A549 (cell line): ENCODE data around the gene BRSK2. TPM values are rescaled to one million over a fixed set of nuclear protein-coding genes. Genes with fewer than 3 reads are reported as not detected.
A peak's percentile ranks its signal among the peaks of the same experiment; 100 is the strongest.

Experiments used
- ATAC-seq, 2 experiments: fragments of 200-7000 bp in 1 of 2; fragments of >200 bp in 1 of 2; cut with Nextera tagmentation in 1 of 2; cut with Tn5 transposase in 1 of 2; 3 replicates each; pipeline versions ENCODE4 v1.8.0 to v1.9.1; 2018 to 2020; ENCODE audit warnings: mild to moderate bottlenecking in 1 of 2, moderate library complexity in 1 of 2
- CTCF ChIA-PET: fragments of 300-600 bp; sonication (Branson Sonifier 250); formaldehyde crosslinking; extraction: SDS; loops from one replicate; lab custom pipeline; 2021; ENCODE audit warnings: antibody characterized with exemption, inconsistent platforms; lab: Yijun Ruan, JAX
- POLR2A ChIA-PET: fragments of 350-600 bp; formaldehyde crosslinking; extraction: SDS; loops from one replicate; lab custom pipeline; 2021; ENCODE audit warnings: antibody characterized with exemption, inconsistent platforms; lab: Yijun Ruan, JAX
- DNase-seq, 2 experiments: peaks; one replicate each; pipeline versions ENCODE4 v3.0.0 to v3.0.0-alpha.2; 2011 to 2016; ENCODE audit warnings: low read depth in 1 of 2, low spot score in 1 of 2
- FAIRE-seq: peaks from 2 replicates; lab custom pipeline; 2011; peaks lifted over from hg19 to GRCh38; lab: Jason Lieb, UNC
- H3K27ac ChIP-seq, 2 experiments: fragments of >200 bp; sonication (Bioruptor Twin); formaldehyde crosslinking; 3 replicates each; pipeline ENCODE4 v1.5.1; 2016 to 2017
- H3K4me1 ChIP-seq: fragments of >200 bp; sonication (Bioruptor Twin); formaldehyde crosslinking; 3 replicates; pipeline ENCODE4 v1.6.1; 2016
- H3K4me2 ChIP-seq: fragments of >200 bp; sonication (Bioruptor Twin); formaldehyde crosslinking; 3 replicates; pipeline ENCODE4 v1.6.1; 2016
- H3K4me3 ChIP-seq: fragments of >200 bp; sonication (Bioruptor Twin); formaldehyde crosslinking; 3 replicates; pipeline ENCODE4 v1.5.1; 2016
- H3K9me3 ChIP-seq: fragments of >200 bp; sonication (Bioruptor Twin); formaldehyde crosslinking; 3 replicates; pipeline ENCODE4 v1.6.1; 2016
- CEBPB ChIP-seq, 2 experiments: fragments of >200 bp in 1 of 2; sonication (Bioruptor Twin) in 1 of 2; formaldehyde crosslinking in 1 of 2; IDR thresholded peaks; 2 replicates each; pipeline ENCODE4 v1.6.1; 2012 to 2016
- CHD4 ChIP-seq: fragments of 200-600 bp; sonication (generic); IDR thresholded peaks from 2 replicates; pipeline ENCODE4 v1.6.1; 2016; ENCODE audit warnings: antibody characterized with exemption, mild to moderate bottlenecking, borderline replicate concordance
- GATA3 ChIP-seq: IDR thresholded peaks from 2 replicates; pipeline ENCODE4 v1.6.1; 2012; ENCODE audit warnings: borderline replicate concordance
- HOXA7 ChIP-seq: fragments of 250-450 bp; sonication (Bioruptor Pico); IDR thresholded peaks from 2 replicates; pipeline ENCODE4 v1.5.0; 2020; ENCODE audit warnings: mild to moderate bottlenecking, moderate library complexity
- KDM1A ChIP-seq: fragments of 200-600 bp; sonication (generic); IDR thresholded peaks from 2 replicates; pipeline ENCODE4 v1.6.1; 2016; ENCODE audit warnings: low read depth, mild to moderate bottlenecking
- KDM5A ChIP-seq: fragments of 200-600 bp; sonication (generic); IDR thresholded peaks from 2 replicates; pipeline ENCODE4 v1.6.1; 2016; ENCODE audit warnings: antibody characterized with exemption, mild to moderate bottlenecking
- MAFK ChIP-seq: fragments of 450-650 bp; IDR thresholded peaks from 2 replicates; pipeline ENCODE4 v1.6.1; 2014; ENCODE audit not compliant: partially characterized antibody
- MYC ChIP-seq: IDR thresholded peaks from 2 replicates; pipeline ENCODE4 v1.6.1; 2012; ENCODE audit warnings: mild to moderate bottlenecking, inconsistent platforms, low read length, improper control_type of control experiment, borderline replicate concordance
- NFE2L2 ChIP-seq: fragments of 150-350 bp; conservative IDR thresholded peaks from 2 replicates; pipeline ENCODE4 v1.6.1; 2014; ENCODE audit warnings: low read length
- NR3C1 ChIP-seq: fragments of >200 bp; sonication (Bioruptor Twin); formaldehyde crosslinking; IDR thresholded peaks from 3 replicates; pipeline ENCODE4 v1.6.1; 2017
- RARB ChIP-seq: fragments of 250-450 bp; sonication (Bioruptor Pico); IDR thresholded peaks from 2 replicates; pipeline ENCODE4 v1.8.0; 2021; ENCODE audit warnings: mild to moderate bottlenecking, moderate library complexity
- RNF2 ChIP-seq: fragments of 200-600 bp; sonication (generic); IDR thresholded peaks from 2 replicates; pipeline ENCODE4 v1.6.1; 2016; ENCODE audit warnings: low read depth, mild to moderate bottlenecking, antibody characterized with exemption, moderate library complexity, borderline replicate concordance
- TFCP2L1 ChIP-seq: fragments of 250-450 bp; sonication (Bioruptor Pico); IDR thresholded peaks from 2 replicates; pipeline ENCODE4 v1.5.0; 2021; ENCODE audit warnings: mild to moderate bottlenecking
- TP53 ChIP-seq: fragments of 250-450 bp; sonication (Bioruptor Pico); IDR thresholded peaks from 2 replicates; pipeline ENCODE4 v1.5.0; 2021; ENCODE audit warnings: mild to moderate bottlenecking, moderate library complexity
- WGBS: methylation state at CpG from one replicate; pipeline ENCODE4 v1.1.6; 2017; ENCODE audit errors: missing lambda C conversion rate; 5-methylcytosine and 5-hydroxymethylcytosine counted together
- polyA plus RNA-seq, 4 experiments: library from polyadenylated mRNA; depleted of rRNA in 3 of 4; stranded (reverse); fragments of >200 nt; fragmentation: RNase III in 1 of 4; extraction: RNeasy Plus Mini Kit Qiagen cat#74134 plus additional on column Dnase treatment in 1 of 4; gene quantifications; 2 replicates in 3 of 4; 3 replicates in 1 of 4; pipeline ENCODE4 v1.2.3, GENCODE V29; 2011 to 2017
- TF ChIP-seq, protein P1 (sequence below): fragments of 250-450 bp; sonication (Bioruptor Pico); IDR thresholded peaks from 2 replicates; pipeline ENCODE4 v1.5.0; 2020; ENCODE audit warnings: low read depth, mild to moderate bottlenecking, moderate library complexity
- TF ChIP-seq, protein P2 (sequence below): fragments of 200-600 bp; sonication (generic); IDR thresholded peaks from 2 replicates; pipeline ENCODE4 v1.6.1; 2016; ENCODE audit warnings: antibody characterized with exemption, mild to moderate bottlenecking, moderate library complexity
- TF ChIP-seq, protein P3 (sequence below): fragments of 150-350 bp; IDR thresholded peaks from 2 replicates; pipeline ENCODE4 v1.6.1; 2014; ENCODE audit warnings: low read depth, mild to moderate bottlenecking, low read length

Gene BRSK2
- polyA plus RNA-seq, 2 of the 4 experiments (the other 2 are of a cell fraction): 3.8 to 10.1 TPM

DNA sequence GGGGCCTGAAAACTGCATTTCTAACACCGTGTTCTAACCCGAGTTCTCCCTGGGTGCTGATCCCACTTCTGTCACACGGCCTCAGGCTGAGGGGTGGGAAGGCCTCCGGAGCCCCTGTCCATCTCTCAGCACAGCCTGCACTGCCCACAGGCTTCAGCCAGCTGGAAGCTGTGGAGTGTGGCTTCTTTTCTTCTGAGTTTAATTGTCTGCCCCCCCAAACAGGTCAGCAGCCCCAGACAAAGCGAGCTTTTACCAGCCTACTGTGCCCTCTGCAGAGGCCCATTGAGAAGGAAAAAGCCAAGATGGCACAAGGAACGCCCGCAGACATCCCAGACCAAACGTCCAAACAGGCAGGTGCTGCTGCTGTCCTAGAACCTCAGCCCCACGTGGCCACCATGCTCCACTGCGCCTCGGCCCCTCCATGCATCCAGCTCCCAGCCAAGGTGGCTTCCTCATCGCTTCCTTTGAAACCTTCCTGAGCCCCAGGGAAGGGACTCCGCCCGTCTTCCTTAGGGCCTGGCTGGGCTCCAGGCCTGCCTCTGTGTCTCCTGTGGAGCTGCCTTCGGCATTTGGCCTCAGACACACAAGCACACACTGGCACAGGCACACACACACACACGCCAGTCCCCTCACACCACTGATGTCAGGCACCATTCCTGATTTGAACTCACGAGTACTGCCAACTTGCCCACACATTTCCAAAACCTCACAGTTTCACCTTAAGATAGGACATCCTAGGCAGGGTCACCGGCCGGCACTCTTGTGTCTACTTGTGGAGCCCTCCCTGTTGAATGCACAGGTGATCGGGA is 95.2 kb downstream of the BRSK2 start:
- ATAC-seq: peak in 1 of 2 experiments; percentile 17; a peak in 1 of 6 replicates
- Histone ChIP-seq H3K9me3 (no peaks in the 10 kb centered on the region), H3K27ac (no peak overlapping the region), H3K4me2 (no peak overlapping the region), H3K4me3 (no peak overlapping the region), H3K4me1 (no peaks in the 10 kb centered on the region)
- WGBS: 88% methylated on average over 19 of the region's 20 CpGs
- POLR2A ChIA-PET: no interaction called here
- CTCF ChIA-PET: interaction anchor here (1.6 kb wide), 1 partner anchor 31 kb away, joined by 4 read pairs; no protein-coding TSS in a partner anchor
- DNase-seq: no peak
- no peak for TF ChIP-seq CEBPB (IDR thresholded peaks at IDR 0.05)
- TF ChIP-seq, protein P1, sequence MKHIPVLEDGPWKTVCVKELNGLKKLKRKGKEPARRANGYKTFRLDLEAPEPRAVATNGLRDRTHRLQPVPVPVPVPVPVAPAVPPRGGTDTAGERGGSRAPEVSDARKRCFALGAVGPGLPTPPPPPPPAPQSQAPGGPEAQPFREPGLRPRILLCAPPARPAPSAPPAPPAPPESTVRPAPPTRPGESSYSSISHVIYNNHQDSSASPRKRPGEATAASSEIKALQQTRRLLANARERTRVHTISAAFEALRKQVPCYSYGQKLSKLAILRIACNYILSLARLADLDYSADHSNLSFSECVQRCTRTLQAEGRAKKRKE (CRISPR knock-in tag): no peak
- TF ChIP-seq, protein P2, sequence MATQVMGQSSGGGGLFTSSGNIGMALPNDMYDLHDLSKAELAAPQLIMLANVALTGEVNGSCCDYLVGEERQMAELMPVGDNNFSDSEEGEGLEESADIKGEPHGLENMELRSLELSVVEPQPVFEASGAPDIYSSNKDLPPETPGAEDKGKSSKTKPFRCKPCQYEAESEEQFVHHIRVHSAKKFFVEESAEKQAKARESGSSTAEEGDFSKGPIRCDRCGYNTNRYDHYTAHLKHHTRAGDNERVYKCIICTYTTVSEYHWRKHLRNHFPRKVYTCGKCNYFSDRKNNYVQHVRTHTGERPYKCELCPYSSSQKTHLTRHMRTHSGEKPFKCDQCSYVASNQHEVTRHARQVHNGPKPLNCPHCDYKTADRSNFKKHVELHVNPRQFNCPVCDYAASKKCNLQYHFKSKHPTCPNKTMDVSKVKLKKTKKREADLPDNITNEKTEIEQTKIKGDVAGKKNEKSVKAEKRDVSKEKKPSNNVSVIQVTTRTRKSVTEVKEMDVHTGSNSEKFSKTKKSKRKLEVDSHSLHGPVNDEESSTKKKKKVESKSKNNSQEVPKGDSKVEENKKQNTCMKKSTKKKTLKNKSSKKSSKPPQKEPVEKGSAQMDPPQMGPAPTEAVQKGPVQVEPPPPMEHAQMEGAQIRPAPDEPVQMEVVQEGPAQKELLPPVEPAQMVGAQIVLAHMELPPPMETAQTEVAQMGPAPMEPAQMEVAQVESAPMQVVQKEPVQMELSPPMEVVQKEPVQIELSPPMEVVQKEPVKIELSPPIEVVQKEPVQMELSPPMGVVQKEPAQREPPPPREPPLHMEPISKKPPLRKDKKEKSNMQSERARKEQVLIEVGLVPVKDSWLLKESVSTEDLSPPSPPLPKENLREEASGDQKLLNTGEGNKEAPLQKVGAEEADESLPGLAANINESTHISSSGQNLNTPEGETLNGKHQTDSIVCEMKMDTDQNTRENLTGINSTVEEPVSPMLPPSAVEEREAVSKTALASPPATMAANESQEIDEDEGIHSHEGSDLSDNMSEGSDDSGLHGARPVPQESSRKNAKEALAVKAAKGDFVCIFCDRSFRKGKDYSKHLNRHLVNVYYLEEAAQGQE: no peak
- no peak for TF ChIP-seq TP53 (CRISPR knock-in tag)
- TF ChIP-seq KDM5A: no peak
- no peak for TF ChIP-seq HOXA7 (CRISPR knock-in tag)
- no peak for TF ChIP-seq RNF2
- TF ChIP-seq TFCP2L1 (CRISPR knock-in tag): no peak
- no peak for TF ChIP-seq KDM1A
- no peak for TF ChIP-seq CHD4
- no peak for TF ChIP-seq NFE2L2
- no peak for TF ChIP-seq MAFK
- TF ChIP-seq GATA3: no peak
- TF ChIP-seq NR3C1: no peak
- no peak for FAIRE-seq

DNA sequence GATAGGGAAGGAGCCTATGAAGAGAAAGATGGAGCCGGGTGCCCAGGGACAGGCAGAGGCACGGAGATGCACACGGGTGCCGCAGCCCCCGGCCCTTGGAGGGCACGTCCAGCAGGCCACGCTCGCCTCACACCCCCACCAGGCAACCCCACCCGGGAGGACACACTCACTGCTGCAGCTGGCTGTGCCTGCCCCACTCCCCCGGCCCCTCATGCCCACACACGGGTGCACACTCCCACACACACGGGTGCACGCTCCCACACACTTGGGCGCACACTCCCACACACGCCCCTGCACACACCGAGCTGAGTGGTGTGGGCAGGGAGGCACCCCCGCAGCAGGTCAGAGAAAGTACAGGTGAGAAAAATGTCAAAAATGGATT is 95.8 kb downstream of the BRSK2 start:
- no peaks in the 10 kb centered on the region for H3K4me1 ChIP-seq
- no peak overlapping the region for H3K4me2 ChIP-seq
- H3K27ac ChIP-seq: no peak overlapping the region
- TF ChIP-seq, protein P3, sequence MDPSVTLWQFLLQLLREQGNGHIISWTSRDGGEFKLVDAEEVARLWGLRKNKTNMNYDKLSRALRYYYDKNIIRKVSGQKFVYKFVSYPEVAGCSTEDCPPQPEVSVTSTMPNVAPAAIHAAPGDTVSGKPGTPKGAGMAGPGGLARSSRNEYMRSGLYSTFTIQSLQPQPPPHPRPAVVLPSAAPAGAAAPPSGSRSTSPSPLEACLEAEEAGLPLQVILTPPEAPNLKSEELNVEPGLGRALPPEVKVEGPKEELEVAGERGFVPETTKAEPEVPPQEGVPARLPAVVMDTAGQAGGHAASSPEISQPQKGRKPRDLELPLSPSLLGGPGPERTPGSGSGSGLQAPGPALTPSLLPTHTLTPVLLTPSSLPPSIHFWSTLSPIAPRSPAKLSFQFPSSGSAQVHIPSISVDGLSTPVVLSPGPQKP: no peak
- no peak for TF ChIP-seq KDM1A
- no peak for TF ChIP-seq RARB
- no peak for TF ChIP-seq MYC
- TF ChIP-seq RNF2: no peak
- no peak for DNase-seq
- H3K4me3 ChIP-seq: no peak overlapping the region
- H3K9me3 ChIP-seq: no peaks in the 10 kb centered on the region
- ATAC-seq: no peak
- POLR2A ChIA-PET: no interaction called here
- 93% methylated on average over 17 of the region's 17 CpGs for WGBS
- CTCF ChIA-PET: interaction anchor here (1.6 kb wide), 1 partner anchor 31 kb away, joined by 4 read pairs; no protein-coding TSS in a partner anchor
- FAIRE-seq: no peak
